GM12878 (cell line): Measurements from ENCODE around the gene NKIRAS1. TPM values are rescaled to one million over a fixed set of nuclear protein-coding genes. Genes with fewer than 3 reads are reported as not detected.

Experiments used
- ATAC-seq: fragments of 200-7000 bp; cut with Tn5 transposase; 3 replicates; pipeline ENCODE4 v1.9.1; 2020; ENCODE audit warnings: mild to moderate bottlenecking, moderate library complexity
- BruUV-seq: library from RNA; stranded (reverse); fragments of 400-500 nt; replicated peaks from 2 replicates; lab custom pipeline; 2021; lab: Mats Ljungman, UMichigan
- CTCF ChIA-PET: fragments of 300-600 bp; sonication (Branson Sonifier 250); formaldehyde crosslinking; extraction: SDS; loops from one replicate; lab custom pipeline; 2021; ENCODE audit warnings: inconsistent platforms; lab: Yijun Ruan, JAX
- POLR2A ChIA-PET: fragments of 350-600 bp; formaldehyde crosslinking; extraction: SDS; loops from one replicate; lab custom pipeline; 2021; ENCODE audit warnings: inconsistent platforms; lab: Charles Lee
- RAD21 ChIA-PET: fragments of 300-600 bp; sonication (Branson Sonifier 250); formaldehyde crosslinking; loops from one replicate; lab custom pipeline; 2023; ENCODE audit warnings: antibody characterized with exemption; ENCODE audit not compliant: unreplicated experiment; lab: Charles Lee
- SMC1A ChIA-PET: fragments of 300-600 bp; sonication (Branson Sonifier 250); formaldehyde crosslinking; loops from one replicate; lab custom pipeline; 2023; ENCODE audit not compliant: unreplicated experiment, uncharacterized antibody; lab: Charles Lee
- DNase-seq: peaks from one replicate; pipeline ENCODE4 v3.0.0-alpha.2; 2011; ENCODE audit warnings: low read depth, low spot score
- FAIRE-seq: peaks from 3 replicates; lab custom pipeline; 2011; peaks lifted over from hg19 to GRCh38; lab: Jason Lieb, UNC
- H2AFZ ChIP-seq: 2 replicates; pipeline ENCODE4 v1.6.0; 2011; ENCODE audit warnings: low read depth, low read length, control low read depth; ENCODE audit not compliant: control insufficient read depth
- H3K27ac ChIP-seq: 2 replicates; pipeline ENCODE4 v1.5.1; 2011; ENCODE audit warnings: control low read depth; ENCODE audit not compliant: control insufficient read depth, insufficient read depth
- H3K27me3 ChIP-seq, 2 experiments: replicated peaks in 1 of 2; 2 replicates each; pipeline versions ENCODE4 v1.6.0 to v1.6.1; 2011; ENCODE audit warnings: low read length in 1 of 2; ENCODE audit not compliant: control insufficient read depth in 2 of 2, insufficient read depth in 2 of 2
- H3K36me3 ChIP-seq, 2 experiments: 2 replicates each; pipeline ENCODE4 v1.5.1; 2011; ENCODE audit warnings: low read length in 1 of 2; ENCODE audit not compliant: control insufficient read depth in 2 of 2, insufficient read depth in 2 of 2
- H3K4me1 ChIP-seq: 2 replicates; pipeline ENCODE4 v1.6.1; 2011; ENCODE audit warnings: mild to moderate bottlenecking, low read length, moderate library complexity, mixed read lengths; ENCODE audit not compliant: control insufficient read depth, insufficient read depth
- H3K4me2 ChIP-seq: 2 replicates; pipeline ENCODE4 v1.6.0; 2011; ENCODE audit warnings: control low read depth; ENCODE audit not compliant: control insufficient read depth, insufficient read depth
- H3K4me3 ChIP-seq: fragments of 200-600 bp; sonication (generic); 2 replicates; pipeline ENCODE4 v1.5.1; 2016
- H3K79me2 ChIP-seq: 2 replicates; pipeline ENCODE4 v1.6.0; 2011; ENCODE audit warnings: low read length; ENCODE audit not compliant: control insufficient read depth, insufficient read depth
- H3K9ac ChIP-seq: 2 replicates; pipeline ENCODE4 v1.8.0; 2011; ENCODE audit warnings: low read length, control low read depth, mixed read lengths; ENCODE audit not compliant: control insufficient read depth, insufficient read depth
- H3K9me3 ChIP-seq: replicated peaks from 3 replicates; pipeline ENCODE4 v1.5.1; 2011; ENCODE audit warnings: mild to moderate bottlenecking, low read length; ENCODE audit not compliant: control insufficient read depth, insufficient read depth
- H4K20me1 ChIP-seq: 2 replicates; pipeline ENCODE4 v1.6.0; 2011; ENCODE audit not compliant: control insufficient read depth, insufficient read depth
- ATF2 ChIP-seq: IDR thresholded peaks from 2 replicates; pipeline ENCODE4 v1.6.1; 2012; ENCODE audit warnings: low read length, inconsistent platforms
- CBX3 ChIP-seq: fragments of 200-600 bp; sonication (generic); IDR thresholded peaks from 2 replicates; pipeline ENCODE4 v1.6.1; 2016; ENCODE audit warnings: low read depth, borderline replicate concordance
- CEBPB ChIP-seq, 2 experiments: fragments of 150-350 bp in 1 of 2; IDR thresholded peaks; 2 replicates each; pipeline ENCODE4 v1.6.1; 2012 to 2014; ENCODE audit warnings: low read depth in 2 of 2, low read length in 2 of 2, borderline replicate concordance in 1 of 2, inconsistent platforms in 1 of 2
- CREM ChIP-seq: IDR thresholded peaks from 2 replicates; pipeline ENCODE4 v1.6.1; 2014; ENCODE audit warnings: antibody characterized with exemption, low read depth
- E4F1 ChIP-seq: fragments of 450-650 bp; IDR thresholded peaks from 2 replicates; pipeline ENCODE4 v1.6.1; 2018; ENCODE audit warnings: borderline replicate concordance, mild to moderate bottlenecking; ENCODE audit not compliant: partially characterized antibody
- EED ChIP-seq: sonication (generic); IDR thresholded peaks from 2 replicates; pipeline ENCODE4 v1.6.1; 2016; ENCODE audit warnings: antibody characterized with exemption, low read depth
- ETV6 ChIP-seq, 2 experiments: fragments of 450-650 bp in 1 of 2; IDR thresholded peaks in 1 of 2; conservative IDR thresholded peaks in 1 of 2; 2 replicates each; pipeline ENCODE4 v1.6.1; 2014; ENCODE audit warnings: antibody characterized with exemption in 1 of 2, borderline replicate concordance in 1 of 2, low read depth in 1 of 2, mild to moderate bottlenecking in 1 of 2, moderate library complexity in 1 of 2
- NBN ChIP-seq: fragments of 450-650 bp; IDR thresholded peaks from 2 replicates; pipeline ENCODE4 v1.6.1; 2016
- NR2C1 ChIP-seq: fragments of 450-650 bp; IDR thresholded peaks from 2 replicates; pipeline ENCODE4 v1.6.1; 2017; ENCODE audit warnings: antibody characterized with exemption, mild to moderate bottlenecking, moderate library complexity
- NR2C2 ChIP-seq: IDR thresholded peaks from 2 replicates; pipeline ENCODE4 v1.6.1; 2011; ENCODE audit warnings: borderline replicate concordance, low read depth; ENCODE audit not compliant: control insufficient read depth, insufficient read length
- NR2F1 ChIP-seq: fragments of 450-650 bp; conservative IDR thresholded peaks from 2 replicates; pipeline ENCODE4 v1.6.1; 2017; ENCODE audit warnings: mild to moderate bottlenecking
- PRDM15 ChIP-seq: fragments of 450-650 bp; formaldehyde crosslinking; IDR thresholded peaks from 2 replicates; pipeline ENCODE4 v1.4.0; 2020; ENCODE audit warnings: mild to moderate bottlenecking, moderate library complexity
- RFX5 ChIP-seq: IDR thresholded peaks from 2 replicates; pipeline ENCODE4 v1.6.1; 2011; ENCODE audit warnings: low read depth, low read length, improper control_type of control experiment
- WGBS: methylation state at CpG from one replicate; pipeline ENCODE4 v1.1.6; 2016; ENCODE audit warnings: low lambda C conversion rate; ENCODE audit not compliant: insufficient replicate concordance, insufficient coverage; ENCODE audit errors: missing lambda C conversion rate; 5-methylcytosine and 5-hydroxymethylcytosine counted together
- in situ Hi-C: fragments of 300-500 bp; cut with MboI; formaldehyde crosslinking; loops from 9 replicates; pipeline ENCODE4 v1.14.3; 2018; ENCODE audit warnings: mixed read lengths
- intact Hi-C: fragments of 100-400 bp; cut with micrococcal nuclease; formaldehyde crosslinking; loops from one replicate; pipeline ENCODE4 v1.14.2; 2022; ENCODE audit not compliant: unreplicated experiment
- polyA plus RNA-seq, 11 experiments: library from polyadenylated mRNA; depleted of rRNA in 4 of 11; unstranded in 6 of 11; stranded (reverse) in 5 of 11; fragments of >200 nt; fragmentation: Nextera tagmentation in 4 of 11; fragmentation: Illumina TruSeq in 1 of 11; extraction: Ambion mirVana in 4 of 11; extraction: Trizol in 1 of 11; gene quantifications; 1 replicate in 1 of 11; 2 replicates in 10 of 11; pipeline versions ENCODE4 v1.2.1 to v1.2.3, GENCODE V29; 2011 to 2016; ENCODE audit warnings: inconsistent platforms in 2 of 11, missing spikeins in 2 of 11, low read depth in 1 of 11
- total RNA-seq, 4 experiments: library from RNA; depleted of rRNA in 3 of 4; stranded (reverse); fragments of >200 nt in 3 of 4; fragmentation: Illumina TruSeq in 1 of 4; extraction: Trizol in 1 of 4; gene quantifications; 2 replicates each; pipeline versions ENCODE4 v1.2.1 to v1.2.3, GENCODE V29; 2013 to 2021

NKIRAS1 gene
- total and polyA plus RNA-seq, 10 of the 15 experiments (the other 5 are each of a cell fraction or from before 2014, with no cell fraction given) = 7.1 to 17.9 (median 10.9) TPM

GRCh38 chr3:23948761-23949160, 32.0 kb upstream of the NKIRAS1 start:
- no peak overlapping the region for H3K9ac ChIP-seq
- DNase-seq (no peak), ATAC-seq (no peak), FAIRE-seq (no peak)
- in situ Hi-C loops (loop anchor here (25.0 kb wide), 1 partner anchor 1839 kb away; the partner anchor contains the start of genes NGLY1 and OXSM), intact Hi-C loops (loop anchor here (5.0 to 10.0 kb wide), 2 partner anchors 186 to 294 kb away; no protein-coding TSS in a partner anchor)
- H3K4me2 ChIP-seq = no peak overlapping the region; the same call in 1 of the 2 replicates
- H3K36me3 ChIP-seq = no peaks in the 10 kb centered on the region
- ChIA-PET POLR2A (interaction anchor here (0.6 to 1.0 kb wide), 3 partner anchors 28 to 32 kb away, joined by 3 read pairs; partner anchors contain the start of genes NKIRAS1 and RPL15), SMC1A (interaction anchor here (1.2 kb wide), 1 partner anchor 111 kb away, joined by 3 read pairs; no protein-coding TSS in a partner anchor), RAD21 (no interaction called here), CTCF (interaction anchor here (0.5 to 3.0 kb wide), 4 partner anchors 10 to 176 kb away, joined by 3 to 15 read pairs (median 4); no protein-coding TSS in a partner anchor)
- H3K79me2 ChIP-seq = peaks cover 28% of the 10 kb centered on the region
- H3K9me3 ChIP-seq = no peaks in the 10 kb centered on the region
- WGBS = 98% methylated on average over 2 of the region's 2 CpGs
- H3K27me3 ChIP-seq = no peaks in the 10 kb centered on the region
- BruUV-seq = no TSS peak
- no peak overlapping the region for H2AFZ ChIP-seq
- peaks cover 20% of the 10 kb centered on the region for H3K4me1 ChIP-seq
- H3K27ac ChIP-seq = no peak overlapping the region
- H4K20me1 ChIP-seq = no peaks in the 10 kb centered on the region
- H3K4me3 ChIP-seq = no peak overlapping the region
- TF ChIP-seq CBX3 = no peak
- TF ChIP-seq E4F1 = no peak
- no peak for TF ChIP-seq RFX5
- TF ChIP-seq NR2F1 = no peak
- no peak for TF ChIP-seq NR2C1
- no peak for TF ChIP-seq PRDM15 (CRISPR knock-in tag)
- TF ChIP-seq NR2C2 = no peak
- no peak for TF ChIP-seq ETV6 (conservative IDR thresholded peaks at IDR 0.05 in 1 of 2, IDR thresholded peaks at IDR 0.05 in 1 of 2; ENCODE audit: borderline replicate concordance in 1 of 2, low read depth in 1 of 2)
- TF ChIP-seq ATF2 = no peak
- TF ChIP-seq CEBPB (IDR thresholded peaks at IDR 0.05; ENCODE audit: borderline replicate concordance in 1 of 2, low read depth in 2 of 2, low read length in 2 of 2) = no peak
- TF ChIP-seq NBN = no peak
- TF ChIP-seq EED = no peak
- TF ChIP-seq CREM = no peak
